NCI-H1105 (cell line): Measurements from ENCODE around the gene SPRR1A.

Source experiments
- DNase-seq: peaks from one replicate; lab custom pipeline; 2025; lab: John Stamatoyannopoulos, UW

SPRR1A gene

DNA sequence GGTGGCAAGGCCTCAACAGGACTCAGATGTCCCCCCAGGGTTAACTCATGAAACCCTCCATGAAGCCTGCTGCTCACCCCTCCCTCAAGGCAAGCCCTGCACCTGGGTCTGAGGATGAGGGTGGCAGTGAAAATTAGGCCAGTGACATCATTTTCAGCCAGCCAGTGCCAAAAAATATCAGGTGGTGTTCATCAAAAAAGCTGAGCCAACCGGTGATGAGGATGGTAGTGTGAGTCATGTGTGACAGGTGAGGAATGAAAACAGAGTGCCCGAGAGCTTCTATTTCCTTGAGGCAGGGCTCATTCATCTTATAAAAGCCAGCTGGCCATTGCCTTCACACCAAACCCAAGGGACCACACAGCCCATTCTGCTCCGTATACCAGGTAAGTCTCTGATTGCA is at the start of gene SPRR1A:
SPRR1A (plus strand) TSS at position 339 of the 400 bp plus-strand sequence. CDS start 1,150 bp downstream, outside the sequence.
- no peak for DNase-seq

DNA sequence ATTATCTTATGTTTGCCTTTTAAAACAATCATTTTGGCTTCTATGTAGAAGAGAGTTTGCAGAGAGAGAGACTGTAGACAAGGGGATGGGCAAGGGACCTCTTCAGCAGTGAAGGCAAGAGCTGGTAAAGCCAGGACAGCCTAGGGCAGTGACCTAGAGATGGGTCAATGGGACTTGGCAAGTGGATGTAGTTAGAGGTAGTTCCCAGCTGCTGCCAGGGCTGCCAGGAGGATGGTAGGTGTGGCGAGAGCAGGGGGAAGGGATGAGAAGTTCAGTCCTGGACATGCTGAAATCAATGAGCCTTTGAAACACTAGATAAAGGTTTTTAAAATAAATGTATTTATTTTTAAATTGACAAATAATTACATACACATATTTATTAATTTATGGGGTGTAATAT is 43.3 kb upstream of the SPRR1A start:
- no peak for DNase-seq

DNA sequence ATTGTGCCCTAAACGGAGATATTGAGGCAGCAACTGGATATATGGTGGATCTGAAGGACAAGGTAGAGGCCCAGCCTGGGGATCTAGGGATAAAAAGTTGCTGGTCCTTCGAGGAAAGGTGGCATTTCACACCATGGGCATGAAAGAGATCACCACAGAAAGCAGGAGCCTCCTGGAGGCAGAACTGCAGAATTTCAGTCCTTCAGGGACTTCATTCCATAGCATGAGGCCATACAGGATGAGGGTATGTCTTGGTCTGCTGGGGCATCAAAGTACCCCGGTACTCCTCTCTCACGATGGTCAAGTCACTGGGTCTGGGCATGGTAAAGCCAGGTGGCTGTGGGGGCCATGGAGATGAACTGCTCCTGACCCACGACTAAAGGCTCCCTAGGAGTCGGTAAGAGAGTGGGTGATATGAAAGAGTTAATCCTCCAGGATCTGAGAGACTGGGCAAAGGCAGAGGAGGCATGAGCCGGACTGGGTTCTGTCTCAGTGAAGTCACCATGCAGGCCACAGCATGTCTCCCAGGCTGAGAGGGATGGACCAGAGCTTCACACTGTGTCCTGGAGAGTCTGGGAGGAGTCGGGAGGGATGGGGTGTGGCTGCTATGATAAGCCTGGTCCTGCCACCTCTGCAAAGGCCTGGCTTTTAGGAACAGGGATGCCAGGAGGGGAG is 42.7 kb upstream of the SPRR1A start:
- no peak for DNase-seq

DNA sequence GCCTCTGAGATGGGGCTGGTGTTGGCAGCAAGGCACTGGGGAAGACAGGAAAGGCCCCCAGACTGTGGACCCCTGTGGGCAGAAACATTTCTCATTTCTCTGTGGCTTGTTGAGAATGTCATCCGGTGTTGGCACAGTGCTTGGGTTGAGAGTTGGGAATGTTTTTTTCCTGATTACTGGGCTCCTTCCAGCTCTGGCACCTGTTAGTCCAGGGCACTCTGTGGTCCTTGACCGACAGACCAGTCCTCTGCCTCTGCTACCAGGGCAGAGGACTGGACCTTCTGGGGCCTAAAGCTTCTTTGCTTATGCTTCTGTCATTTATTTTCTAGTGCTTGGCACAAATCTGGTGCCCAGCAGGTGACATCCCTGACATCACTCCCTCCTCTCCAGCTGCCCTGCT is 41.7 kb upstream of the SPRR1A start:
- DNase-seq: no peak

DNA sequence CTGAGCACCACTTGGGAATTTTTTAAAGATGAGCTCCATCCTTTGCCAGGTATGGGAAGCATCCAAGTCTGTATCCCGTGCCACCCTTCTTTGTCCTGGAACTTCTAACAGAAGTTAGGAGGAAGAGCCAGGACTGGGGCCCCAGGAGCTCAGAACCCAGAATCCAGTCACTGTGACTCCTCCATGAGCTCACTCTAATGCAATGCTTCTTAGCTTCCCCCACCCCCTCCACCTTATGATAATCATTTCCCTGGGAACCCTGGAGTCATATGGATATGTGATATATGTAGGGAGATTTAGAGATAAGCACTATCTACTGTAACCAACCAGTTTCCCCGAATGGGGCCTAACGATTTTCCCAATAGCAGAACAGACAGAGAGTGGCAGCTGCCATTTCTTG is 37.6 kb upstream of the SPRR1A start:
- DNase-seq: no peak

GRCh38 chr1:152946651-152947256 is 37.1 kb upstream of the SPRR1A start, which contains the start of gene SPRR5:
TSS of gene SPRR5 (plus strand) at chr1:152947206. CDS start at chr1:152948555, 1,349 bp downstream.
- no peak for DNase-seq

DNA sequence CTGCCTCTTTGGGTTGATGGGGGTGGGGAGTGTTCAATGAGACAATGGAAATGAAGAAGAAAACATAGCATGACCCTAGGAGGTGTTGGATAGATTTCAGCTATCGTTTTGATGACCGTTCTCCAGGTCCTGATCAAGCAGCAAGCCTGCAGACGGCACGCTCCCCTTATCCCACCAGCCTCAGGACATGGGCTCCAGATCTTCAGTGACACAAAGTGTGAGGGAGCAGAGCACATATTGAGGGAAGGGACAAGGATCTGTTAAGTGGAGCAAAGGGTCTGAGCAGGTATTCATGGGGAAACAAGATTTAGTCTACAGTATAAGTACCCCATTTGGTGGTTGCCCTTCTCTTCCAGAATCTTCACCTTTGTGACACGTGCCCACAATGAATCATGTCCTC is 32.2 kb upstream of the SPRR1A start:
- DNase-seq: no peak

DNA sequence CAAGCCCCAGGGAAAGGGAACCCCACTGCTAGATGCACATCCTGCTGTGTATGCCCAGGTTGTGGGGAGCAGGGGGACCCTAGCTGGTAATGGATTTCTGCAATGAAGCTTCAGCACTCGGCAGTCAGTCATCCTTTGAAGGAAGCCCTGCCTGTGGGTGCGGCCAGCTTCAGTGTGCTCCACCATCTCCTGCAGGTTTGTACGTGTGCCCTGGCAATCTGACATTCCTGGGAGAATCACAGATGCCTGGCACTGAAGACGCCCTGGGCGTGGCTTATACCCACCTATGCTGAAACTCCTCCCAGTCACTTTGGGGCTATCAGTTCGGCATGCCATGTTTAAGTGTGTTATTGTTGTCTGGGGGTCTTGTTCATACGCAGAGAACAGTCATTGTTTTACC is 30.1 kb upstream of the SPRR1A start:
- no peak for DNase-seq

DNA sequence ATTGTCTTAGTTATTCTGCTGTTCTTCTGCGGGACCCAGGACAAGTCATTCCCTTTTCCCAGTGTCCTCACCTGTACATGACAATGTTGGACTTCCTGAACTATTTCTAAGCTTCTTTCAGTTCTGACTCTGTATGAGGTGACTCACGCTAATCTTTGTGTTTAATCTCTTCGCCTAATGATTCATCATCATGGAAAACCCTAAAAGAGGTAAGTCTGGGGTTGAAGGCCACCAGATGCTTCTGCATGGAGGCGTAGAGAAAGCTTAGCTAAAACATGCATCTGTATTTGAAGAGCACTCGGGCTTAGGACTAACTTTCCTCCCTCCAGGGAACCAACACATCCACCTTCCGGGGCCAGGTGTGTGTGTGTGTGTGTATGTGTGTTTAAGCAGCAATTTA is 29.4 kb upstream of the SPRR1A start:
- DNase-seq: no peak

DNA sequence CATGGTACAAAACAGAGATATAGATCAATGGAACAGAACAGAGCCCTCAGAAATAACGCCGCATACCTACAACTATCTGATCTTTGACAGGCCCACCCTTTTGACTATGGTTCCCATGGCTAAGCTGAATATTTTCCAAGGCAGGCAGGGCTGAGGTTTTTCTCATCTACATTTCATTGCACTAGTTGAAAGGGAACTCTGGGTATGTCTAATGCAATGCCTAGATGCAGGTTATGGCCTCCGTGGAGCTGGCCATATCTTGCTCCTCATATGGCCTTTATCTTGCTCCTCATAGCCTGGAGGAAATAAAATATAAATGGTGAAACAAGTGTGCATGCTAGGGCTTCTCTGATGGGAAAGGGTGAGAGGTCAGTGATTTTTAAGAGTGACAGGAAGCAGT is 26.3 kb upstream of the SPRR1A start:
- DNase-seq: no peak

- DNase-seq: no peak
Measured at GRCh38 chr1:152959273-152959672, 24.6 kb upstream of the SPRR1A start.

DNA sequence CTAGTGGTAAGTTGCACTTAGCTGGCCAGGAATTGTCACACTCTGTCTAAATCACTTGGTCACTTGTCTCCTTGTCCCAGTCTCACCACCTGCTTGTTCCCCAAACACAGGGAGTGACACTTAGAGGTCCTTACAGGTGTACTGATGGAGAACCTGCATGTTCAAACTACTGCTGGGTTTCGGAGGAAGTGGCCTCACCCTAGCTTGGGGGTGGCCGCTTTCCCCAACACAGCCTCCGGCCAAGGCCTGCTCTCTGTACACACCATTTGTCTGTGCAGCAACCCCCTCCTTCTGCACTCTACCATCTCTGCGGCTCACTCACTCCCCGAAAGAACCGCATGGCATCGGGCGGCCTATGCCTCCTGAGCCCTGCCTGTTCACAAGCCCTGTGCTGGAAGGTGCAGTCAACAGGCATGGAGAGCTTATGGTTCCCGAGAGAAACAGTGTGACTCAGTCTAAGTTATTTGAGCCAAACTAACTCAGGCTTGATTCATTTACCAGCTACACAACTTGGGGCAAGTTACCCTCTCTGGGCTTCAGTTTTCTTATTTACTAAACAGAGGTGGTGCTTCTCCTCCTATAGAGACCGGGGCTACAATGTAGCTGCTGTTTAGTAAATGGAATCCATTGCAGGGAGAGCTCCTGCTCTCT is 24.0 kb upstream of the SPRR1A start:
- no peak for DNase-seq

- no peak for DNase-seq
Measured at GRCh38 chr1:152960452-152961044, 23.3 kb upstream of the SPRR1A start.

GRCh38 chr1:152961226-152961891 is 22.5 kb upstream of the SPRR1A start:
- DNase-seq: no peak

- DNase-seq: no peak
Measured at GRCh38 chr1:152962876-152963415, 20.9 kb upstream of the SPRR1A start.

DNA sequence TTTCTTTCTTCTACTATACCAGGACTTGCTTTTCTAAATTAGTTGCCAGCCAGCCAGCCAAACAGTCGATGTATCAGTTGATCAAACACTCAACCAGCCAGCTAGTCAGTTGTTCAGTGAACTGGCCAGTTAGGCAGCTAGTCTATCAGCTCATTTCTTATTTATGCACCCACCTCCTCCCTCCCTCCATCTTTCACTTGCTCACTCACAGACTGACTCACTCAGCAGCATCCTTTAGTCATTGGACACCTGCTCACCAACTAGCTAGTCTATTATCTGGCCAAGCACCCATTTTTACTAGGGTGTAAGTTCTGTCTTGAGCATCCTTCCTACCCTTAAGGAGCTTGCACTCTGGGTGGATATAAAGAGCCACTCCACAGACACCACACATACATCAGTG is 19.3 kb upstream of the SPRR1A start:
- no peak for DNase-seq

GRCh38 chr1:152965853-152966252 is 18.0 kb upstream of the SPRR1A start:
- DNase-seq: no peak

DNA sequence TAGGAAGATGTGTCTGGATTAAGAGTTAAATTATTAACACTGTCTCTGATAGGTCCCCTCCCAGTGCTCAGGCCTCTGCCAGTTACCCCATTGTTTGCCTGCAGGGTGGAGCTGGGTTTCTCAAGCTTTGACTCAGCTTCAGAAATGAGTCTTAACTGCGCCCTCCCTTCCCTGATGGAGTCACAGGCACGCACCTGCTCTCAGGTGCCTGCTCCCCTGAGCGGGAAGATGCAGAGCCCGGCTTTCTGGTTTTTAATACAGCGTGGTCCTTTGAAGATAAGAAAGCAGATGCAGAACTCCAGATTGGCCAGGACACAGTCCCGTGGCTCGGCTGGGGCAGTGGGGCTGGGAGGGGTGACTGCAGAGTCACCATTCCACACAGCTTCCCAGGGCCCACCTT is 16.7 kb upstream of the SPRR1A start:
- no peak for DNase-seq

DNA sequence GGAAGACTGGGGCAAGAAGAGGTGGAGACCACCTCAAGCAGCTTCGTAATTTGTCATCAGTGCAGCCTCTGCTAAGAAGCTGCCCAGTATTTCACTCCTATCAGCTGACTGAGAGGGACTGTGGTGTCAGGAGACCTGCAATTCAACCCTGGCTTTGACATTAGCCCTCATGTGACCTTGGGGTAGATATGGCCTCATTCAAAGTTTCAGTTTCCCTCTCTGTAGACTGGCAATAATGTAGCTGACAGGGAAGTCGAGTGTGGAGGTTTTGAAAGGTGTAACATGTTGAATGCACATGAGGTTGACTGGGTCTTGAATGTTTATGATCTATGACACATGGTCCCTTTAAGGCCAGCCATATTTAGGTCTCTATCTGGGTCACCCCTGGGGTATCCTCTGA is 15.6 kb upstream of the SPRR1A start:
- DNase-seq: no peak

- DNase-seq: no peak
Measured at GRCh38 chr1:152969036-152969435, 14.8 kb upstream of the SPRR1A start.

- no peak for DNase-seq
Measured at GRCh38 chr1:152970495-152970894, 13.4 kb upstream of the SPRR1A start, which contains the start of gene SPRR4. TSS of gene SPRR4 (plus strand) at chr1:152970648. CDS start at chr1:152971891, 1,243 bp downstream.
